HEK293T (cell line): ENCODE data around the gene IZUMO1.

Experiments
- ARNT ChIP-seq: fragments of 450-650 bp; IDR thresholded peaks from 2 replicates; pipeline ENCODE4 v1.6.1; 2017; ENCODE audit warnings: mild to moderate bottlenecking
- BHLHE40 ChIP-seq: fragments of 450-650 bp; IDR thresholded peaks from 2 replicates; pipeline ENCODE4 v1.6.1; 2016; ENCODE audit warnings: mild to moderate bottlenecking, moderate library complexity, borderline replicate concordance
- FOXM1 ChIP-seq: fragments of 450-650 bp; IDR thresholded peaks from 2 replicates; pipeline ENCODE4 v1.6.1; 2017; ENCODE audit warnings: mild to moderate bottlenecking, borderline replicate concordance
- HDGF ChIP-seq: fragments of 450-650 bp; IDR thresholded peaks from 2 replicates; pipeline ENCODE4 v1.6.1; 2017; ENCODE audit warnings: antibody characterized with exemption, borderline replicate concordance
- NFRKB ChIP-seq: fragments of 450-650 bp; IDR thresholded peaks from 2 replicates; pipeline ENCODE4 v1.6.1; 2016; ENCODE audit warnings: mild to moderate bottlenecking, moderate library complexity
- SP1 ChIP-seq: fragments of 450-650 bp; IDR thresholded peaks from 2 replicates; pipeline ENCODE4 v1.6.1; 2017
- TF ChIP-seq, protein P1 (sequence below): fragments of 450-650 bp; IDR thresholded peaks from 2 replicates; pipeline ENCODE4 v1.6.1; 2016

DNA sequence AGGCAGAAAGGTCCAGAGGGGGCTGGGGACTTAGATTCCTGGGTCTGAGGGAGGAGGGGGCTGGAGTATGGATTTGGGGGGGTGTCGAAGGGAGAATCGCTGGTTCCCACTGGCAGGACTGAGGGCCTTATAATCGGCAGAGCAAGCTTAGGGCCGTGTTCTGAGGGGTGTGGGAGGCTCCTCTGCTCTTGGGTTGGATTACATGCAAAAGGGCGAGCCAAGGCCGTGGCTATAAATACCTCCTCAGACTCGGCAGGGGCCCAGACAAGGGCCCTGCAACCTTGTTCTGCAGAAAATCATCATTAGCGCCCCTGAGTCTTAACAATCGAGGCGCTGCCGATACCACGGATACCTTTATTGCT lies 26.5 kb downstream of the IZUMO1 start:
- TF ChIP-seq BHLHE40 (no peak), HDGF (no peak), NFRKB (no peak), ARNT (no peak), SP1 (no peak), FOXM1 (no peak)
- TF ChIP-seq, protein P1, sequence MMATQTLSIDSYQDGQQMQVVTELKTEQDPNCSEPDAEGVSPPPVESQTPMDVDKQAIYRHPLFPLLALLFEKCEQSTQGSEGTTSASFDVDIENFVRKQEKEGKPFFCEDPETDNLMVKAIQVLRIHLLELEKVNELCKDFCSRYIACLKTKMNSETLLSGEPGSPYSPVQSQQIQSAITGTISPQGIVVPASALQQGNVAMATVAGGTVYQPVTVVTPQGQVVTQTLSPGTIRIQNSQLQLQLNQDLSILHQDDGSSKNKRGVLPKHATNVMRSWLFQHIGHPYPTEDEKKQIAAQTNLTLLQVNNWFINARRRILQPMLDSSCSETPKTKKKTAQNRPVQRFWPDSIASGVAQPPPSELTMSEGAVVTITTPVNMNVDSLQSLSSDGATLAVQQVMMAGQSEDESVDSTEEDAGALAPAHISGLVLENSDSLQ: no peak
